LNCaP clone FGC (cell line): ENCODE results near the gene TBX10.
A peak's percentile ranks its signal among the peaks of the same experiment; 100 is the strongest.

ENCODE experiments used
- DNase-seq: peaks from one replicate; pipeline ENCODE4 v3.0.0-alpha.2; 2011; ENCODE audit warnings: low read depth
- H3K4me3 ChIP-seq: 2 replicates; pipeline ENCODE4 v1.5.1; 2011; ENCODE audit warnings: mild to moderate bottlenecking, low read depth, low read length, control low read depth
- CTCF ChIP-seq: IDR thresholded peaks from 2 replicates; pipeline ENCODE4 v1.5.1; 2012; ENCODE audit warnings: mild to moderate bottlenecking; ENCODE audit not compliant: control insufficient read depth, insufficient read depth; ENCODE audit errors: extremely low read depth

Gene TBX10

GRCh38 chr11:67674442-67674871, 34.9 kb upstream of the TBX10 start, which contains the start of gene ALDH3B2:
Gene ALDH3B2 (minus strand): TSS chr11:67674623. CDS start chr11:67666935, 7,688 bp downstream.
- peak; percentile 88 for DNase-seq
- TF ChIP-seq CTCF: no peak
- H3K4me3 ChIP-seq: peak within 1 kb of the TSS; percentile 55

- peak overlapping the region; percentile 55 for H3K4me3 ChIP-seq
- TF ChIP-seq CTCF: no peak
- DNase-seq: no peak
These were observed 34.3 kb upstream of the TBX10 start for GRCh38 chr11:67673902-67674301.

- no peak for DNase-seq
- peak overlapping the region; percentile 55 for H3K4me3 ChIP-seq
- no peak for TF ChIP-seq CTCF
These were observed 33.8 kb upstream of the TBX10 start for GRCh38 chr11:67673358-67673757.

- no peak for DNase-seq
- no peak overlapping the region for H3K4me3 ChIP-seq
- TF ChIP-seq CTCF: no peak
These were observed 31.6 kb upstream of the TBX10 start for GRCh38 chr11:67671211-67671520.

- H3K4me3 ChIP-seq: no peak overlapping the region
- TF ChIP-seq CTCF: no peak
- no peak for DNase-seq
These were observed 31.0 kb upstream of the TBX10 start for GRCh38 chr11:67670316-67671210.

- no peak overlapping the region for H3K4me3 ChIP-seq
- no peak for TF ChIP-seq CTCF
These were observed 28.6 kb upstream of the TBX10 start for GRCh38 chr11:67668192-67668551.

More at GRCh38 chr11:67668192-67668551, 28.6 kb upstream of the TBX10 start:
- DNase-seq: no peak
